K562 (cell line): ENCODE data around the gene EPHA2. TPM values are rescaled to one million over a fixed set of nuclear protein-coding genes. Genes with fewer than 3 reads are reported as not detected.

Experiments used
- polyA plus RNA-seq, 8 experiments: library from polyadenylated mRNA; depleted of rRNA in 4 of 8; stranded (reverse) in 5 of 8; unstranded in 3 of 8; fragments of >200 nt; fragmentation: Nextera tagmentation in 2 of 8; fragmentation: Illumina TruSeq in 1 of 8; extraction: Ambion mirVana in 2 of 8; extraction: Trizol in 1 of 8; gene quantifications; 2 replicates each; pipeline versions ENCODE4 v1.2.1 to v1.2.3, GENCODE V29; 2011 to 2014; ENCODE audit warnings: inconsistent platforms in 1 of 8, missing spikeins in 1 of 8
- total RNA-seq, 7 experiments: library from RNA; depleted of rRNA in 6 of 7; stranded (reverse); fragments of >200 nt in 6 of 7; fragmentation: Illumina TruSeq in 2 of 7; extraction: Trizol in 2 of 7; gene quantifications; 2 replicates each; pipeline versions ENCODE4 v1.2.1 to v1.2.3, GENCODE V29; 2011 to 2021; ENCODE audit warnings: low replicate concordance in 1 of 7

Gene EPHA2
- total and polyA plus RNA-seq, 9 of the 15 experiments (the other 6 are each of a cell fraction or from before 2014, with no cell fraction given) = 0.04 to 0.40 (median 0.07) TPM; not detected in 4

Other genes with a start within 250 kb of the EPHA2 start
Only the 7 nearest of the 10 such genes appear.
- not detected in 2 replicates for gene SRARP, start 151.8 kb downstream of the EPHA2 start, total RNA-seq (2014; rRNA removed)
- not detected in 2 replicates for gene SRARP, start 151.8 kb downstream of the EPHA2 start, total RNA-seq (2014; rRNA removed; fragmentation: Illumina TruSeq; extraction: Trizol)
- gene SRARP, start 151.8 kb downstream of the EPHA2 start, total RNA-seq (2015; rRNA removed; fragmentation: Illumina TruSeq; extraction: Trizol) = not detected in 2 replicates
- gene SRARP, start 151.8 kb downstream of the EPHA2 start, total RNA-seq (2021) = not detected in 2 replicates
- not detected in 2 replicates for gene SRARP, start 151.8 kb downstream of the EPHA2 start, polyA plus RNA-seq (2011; rRNA removed)
- gene SRARP, start 151.8 kb downstream of the EPHA2 start, polyA plus RNA-seq (2014; fragmentation: Illumina TruSeq; extraction: Trizol) = not detected in 2 replicates
- not detected for gene SRARP, start 151.8 kb downstream of the EPHA2 start, polyA plus RNA-seq (2014; fragmentation: Nextera tagmentation; extraction: Ambion mirVana)
- not detected in 2 replicates for gene SRARP, start 151.8 kb downstream of the EPHA2 start, polyA plus RNA-seq (2014; rRNA removed)
- 0.05 TPM in 1 of 2 replicates, not detected in the other for gene HSPB7, start 138.0 kb downstream of the EPHA2 start, total RNA-seq (2014; rRNA removed)
- gene HSPB7, start 138.0 kb downstream of the EPHA2 start, total RNA-seq (2014; rRNA removed; fragmentation: Illumina TruSeq; extraction: Trizol) = not detected in 2 replicates
- not detected in 2 replicates for gene HSPB7, start 138.0 kb downstream of the EPHA2 start, total RNA-seq (2015; rRNA removed; fragmentation: Illumina TruSeq; extraction: Trizol)
- 0.09 TPM in 1 of 2 replicates, not detected in the other for gene HSPB7, start 138.0 kb downstream of the EPHA2 start, total RNA-seq (2021)
- 0.07 and 0.08 TPM in 2 replicates for gene HSPB7, start 138.0 kb downstream of the EPHA2 start, polyA plus RNA-seq (2011; rRNA removed)
- 0.19 TPM in 1 of 2 replicates, not detected in the other for gene HSPB7, start 138.0 kb downstream of the EPHA2 start, polyA plus RNA-seq (2014; fragmentation: Illumina TruSeq; extraction: Trizol)
- gene HSPB7, start 138.0 kb downstream of the EPHA2 start, polyA plus RNA-seq (2014; fragmentation: Nextera tagmentation; extraction: Ambion mirVana) = not detected
- gene HSPB7, start 138.0 kb downstream of the EPHA2 start, polyA plus RNA-seq (2014; rRNA removed) = not detected in 2 replicates
- 0.18 TPM in 1 of 2 replicates, not detected in the other for gene CLCNKA, start 134.0 kb downstream of the EPHA2 start, total RNA-seq (2014; rRNA removed)
- not detected in 2 replicates for gene CLCNKA, start 134.0 kb downstream of the EPHA2 start, total RNA-seq (2014; rRNA removed; fragmentation: Illumina TruSeq; extraction: Trizol)
- gene CLCNKA, start 134.0 kb downstream of the EPHA2 start, total RNA-seq (2015; rRNA removed; fragmentation: Illumina TruSeq; extraction: Trizol) = not detected in 2 replicates
- gene CLCNKA, start 134.0 kb downstream of the EPHA2 start, total RNA-seq (2021) = 0.07 and 0.18 TPM in 2 replicates
- gene CLCNKA, start 134.0 kb downstream of the EPHA2 start, polyA plus RNA-seq (2011; rRNA removed) = 0.10 and 0.45 TPM in 2 replicates
- gene CLCNKA, start 134.0 kb downstream of the EPHA2 start, polyA plus RNA-seq (2014; fragmentation: Illumina TruSeq; extraction: Trizol) = 0.10 TPM in 1 of 2 replicates, not detected in the other
- under 1 TPM in 1 of 2 experiments, not detected in 1; 0.03 TPM for gene CLCNKA, start 134.0 kb downstream of the EPHA2 start, polyA plus RNA-seq (2014; fragmentation: Nextera tagmentation; extraction: Ambion mirVana)
- gene CLCNKA, start 134.0 kb downstream of the EPHA2 start, polyA plus RNA-seq (2014; rRNA removed) = 0.37 TPM in 1 of 2 replicates, not detected in the other
- 0.64 and 1.6 TPM in 2 replicates for gene CLCNKB, start 112.3 kb downstream of the EPHA2 start, total RNA-seq (2014; rRNA removed)
- gene CLCNKB, start 112.3 kb downstream of the EPHA2 start, total RNA-seq (2014; rRNA removed; fragmentation: Illumina TruSeq; extraction: Trizol) = 0.32 and 0.40 TPM in 2 replicates
- gene CLCNKB, start 112.3 kb downstream of the EPHA2 start, total RNA-seq (2015; rRNA removed; fragmentation: Illumina TruSeq; extraction: Trizol) = 0.19 and 0.29 TPM in 2 replicates
- 1.1 TPM in 2 replicates for gene CLCNKB, start 112.3 kb downstream of the EPHA2 start, total RNA-seq (2021)
- gene CLCNKB, start 112.3 kb downstream of the EPHA2 start, polyA plus RNA-seq (2011; rRNA removed) = 1.4 and 4.0 TPM in 2 replicates
- 0.97 and 1.1 TPM in 2 replicates for gene CLCNKB, start 112.3 kb downstream of the EPHA2 start, polyA plus RNA-seq (2014; fragmentation: Illumina TruSeq; extraction: Trizol)
- gene CLCNKB, start 112.3 kb downstream of the EPHA2 start, polyA plus RNA-seq (2014; fragmentation: Nextera tagmentation; extraction: Ambion mirVana) = under 1 TPM; 0.08 to 0.49 TPM
- 1.2 and 1.7 TPM in 2 replicates for gene CLCNKB, start 112.3 kb downstream of the EPHA2 start, polyA plus RNA-seq (2014; rRNA removed)
- gene FAM131C, start 82.4 kb downstream of the EPHA2 start, total RNA-seq (2014; rRNA removed) = not detected in 2 replicates
- gene FAM131C, start 82.4 kb downstream of the EPHA2 start, total RNA-seq (2014; rRNA removed; fragmentation: Illumina TruSeq; extraction: Trizol) = not detected in 2 replicates
- gene FAM131C, start 82.4 kb downstream of the EPHA2 start, total RNA-seq (2015; rRNA removed; fragmentation: Illumina TruSeq; extraction: Trizol) = not detected in 2 replicates
- 0.16 and 0.18 TPM in 2 replicates for gene FAM131C, start 82.4 kb downstream of the EPHA2 start, total RNA-seq (2021)
- 0.10 and 0.12 TPM in 2 replicates for gene FAM131C, start 82.4 kb downstream of the EPHA2 start, polyA plus RNA-seq (2011; rRNA removed)
- 0.11 TPM in 1 of 2 replicates, not detected in the other for gene FAM131C, start 82.4 kb downstream of the EPHA2 start, polyA plus RNA-seq (2014; fragmentation: Illumina TruSeq; extraction: Trizol)
- gene FAM131C, start 82.4 kb downstream of the EPHA2 start, polyA plus RNA-seq (2014; fragmentation: Nextera tagmentation; extraction: Ambion mirVana) = not detected
- gene FAM131C, start 82.4 kb downstream of the EPHA2 start, polyA plus RNA-seq (2014; rRNA removed) = 0.29 TPM in 1 of 2 replicates, not detected in the other
- 6.3 and 7.0 TPM in 2 replicates for gene ARHGEF19, start 56.6 kb upstream of the EPHA2 start, total RNA-seq (2014; rRNA removed)
- gene ARHGEF19, start 56.6 kb upstream of the EPHA2 start, total RNA-seq (2014; rRNA removed; fragmentation: Illumina TruSeq; extraction: Trizol) = 2.7 and 4.3 TPM in 2 replicates
- 5.2 and 6.0 TPM in 2 replicates for gene ARHGEF19, start 56.6 kb upstream of the EPHA2 start, total RNA-seq (2015; rRNA removed; fragmentation: Illumina TruSeq; extraction: Trizol)
- 11.2 and 15.1 TPM in 2 replicates for gene ARHGEF19, start 56.6 kb upstream of the EPHA2 start, total RNA-seq (2021)
- 21.0 and 33.1 TPM in 2 replicates for gene ARHGEF19, start 56.6 kb upstream of the EPHA2 start, polyA plus RNA-seq (2011; rRNA removed)
- gene ARHGEF19, start 56.6 kb upstream of the EPHA2 start, polyA plus RNA-seq (2014; fragmentation: Illumina TruSeq; extraction: Trizol) = 4.4 and 10.8 TPM in 2 replicates
- 1 to 10 TPM in 1 of 2 experiments, under 1 TPM in 1; 0.73 to 1.1 TPM for gene ARHGEF19, start 56.6 kb upstream of the EPHA2 start, polyA plus RNA-seq (2014; fragmentation: Nextera tagmentation; extraction: Ambion mirVana)
- 14.8 and 17.1 TPM in 2 replicates for gene ARHGEF19, start 56.6 kb upstream of the EPHA2 start, polyA plus RNA-seq (2014; rRNA removed)
- gene CPLANE2, start 81.1 kb upstream of the EPHA2 start, total RNA-seq (2014; rRNA removed) = 19.9 and 27.8 TPM in 2 replicates
- gene CPLANE2, start 81.1 kb upstream of the EPHA2 start, total RNA-seq (2014; rRNA removed; fragmentation: Illumina TruSeq; extraction: Trizol) = 3.3 and 3.7 TPM in 2 replicates
- 8.0 and 8.3 TPM in 2 replicates for gene CPLANE2, start 81.1 kb upstream of the EPHA2 start, total RNA-seq (2015; rRNA removed; fragmentation: Illumina TruSeq; extraction: Trizol)
- gene CPLANE2, start 81.1 kb upstream of the EPHA2 start, total RNA-seq (2021) = 17.8 and 20.9 TPM in 2 replicates
- gene CPLANE2, start 81.1 kb upstream of the EPHA2 start, polyA plus RNA-seq (2011; rRNA removed) = 10.9 and 15.9 TPM in 2 replicates
- gene CPLANE2, start 81.1 kb upstream of the EPHA2 start, polyA plus RNA-seq (2014; fragmentation: Illumina TruSeq; extraction: Trizol) = 8.1 and 13.6 TPM in 2 replicates
- gene CPLANE2, start 81.1 kb upstream of the EPHA2 start, polyA plus RNA-seq (2014; fragmentation: Nextera tagmentation; extraction: Ambion mirVana) = under 1 TPM; 0.17 to 0.32 TPM
- 10.3 and 15.5 TPM in 2 replicates for gene CPLANE2, start 81.1 kb upstream of the EPHA2 start, polyA plus RNA-seq (2014; rRNA removed)